Measurements from ENCODE around the gene CDK8. TPM values are rescaled to one million over a fixed set of nuclear protein-coding genes. Genes with fewer than 3 reads are reported as not detected.

CDK8 gene
- total RNA-seq, 4 donors from 2014 or later = 9.6 to 17.7 (median 13.7) TPM

DNA sequence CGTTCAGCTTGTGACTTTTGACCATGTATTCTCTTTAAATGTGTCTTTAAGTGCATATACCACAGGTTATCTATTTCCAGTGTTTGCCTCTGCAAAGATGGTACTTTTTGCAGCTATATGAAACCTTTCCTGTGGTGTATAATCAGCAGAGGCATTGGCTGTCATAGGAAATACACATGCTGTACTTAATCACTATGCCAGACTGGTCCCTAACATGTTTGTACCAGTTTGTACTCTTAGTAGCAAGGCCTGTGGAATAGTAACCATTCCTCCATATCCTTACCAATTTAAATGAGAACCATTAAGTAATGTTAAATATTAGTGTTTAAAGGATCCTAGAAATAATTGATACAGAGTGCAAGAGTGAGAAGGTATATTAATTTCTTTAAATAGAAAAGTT lies 69.8 kb downstream of the CDK8 start:
- H3K36me3 ChIP-seq = no peaks in the 10 kb centered on the region
- H3K9me3 ChIP-seq = peaks cover 0 to 6% (median 0%) of the 10 kb centered on the region in 4 donors
- TF ChIP-seq POLR2A (IDR thresholded peaks at IDR 0.05) (no peak), EP300 (IDR thresholded peaks at IDR 0.05) (no peak)
- TF ChIP-seq, protein P1, sequence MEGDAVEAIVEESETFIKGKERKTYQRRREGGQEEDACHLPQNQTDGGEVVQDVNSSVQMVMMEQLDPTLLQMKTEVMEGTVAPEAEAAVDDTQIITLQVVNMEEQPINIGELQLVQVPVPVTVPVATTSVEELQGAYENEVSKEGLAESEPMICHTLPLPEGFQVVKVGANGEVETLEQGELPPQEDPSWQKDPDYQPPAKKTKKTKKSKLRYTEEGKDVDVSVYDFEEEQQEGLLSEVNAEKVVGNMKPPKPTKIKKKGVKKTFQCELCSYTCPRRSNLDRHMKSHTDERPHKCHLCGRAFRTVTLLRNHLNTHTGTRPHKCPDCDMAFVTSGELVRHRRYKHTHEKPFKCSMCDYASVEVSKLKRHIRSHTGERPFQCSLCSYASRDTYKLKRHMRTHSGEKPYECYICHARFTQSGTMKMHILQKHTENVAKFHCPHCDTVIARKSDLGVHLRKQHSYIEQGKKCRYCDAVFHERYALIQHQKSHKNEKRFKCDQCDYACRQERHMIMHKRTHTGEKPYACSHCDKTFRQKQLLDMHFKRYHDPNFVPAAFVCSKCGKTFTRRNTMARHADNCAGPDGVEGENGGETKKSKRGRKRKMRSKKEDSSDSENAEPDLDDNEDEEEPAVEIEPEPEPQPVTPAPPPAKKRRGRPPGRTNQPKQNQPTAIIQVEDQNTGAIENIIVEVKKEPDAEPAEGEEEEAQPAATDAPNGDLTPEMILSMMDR (IDR thresholded peaks at IDR 0.05) = no peak
- 98 to 100% methylated on average over 1 of the region's 1 CpG for WGBS, 2 donors
- H3K27ac ChIP-seq = no peak overlapping the region
- H3K4me3 ChIP-seq = no peak overlapping the region
- peaks cover 0 to 27% (median 0%) of the 10 kb centered on the region in 4 donors for H3K4me1 ChIP-seq
- no peaks in the 10 kb centered on the region for H3K27me3 ChIP-seq
- DNase-seq (ENCODE audit: low spot score in 2 of 2) = no peak

GRCh38 chr13:26324294-26324693 lies 70.4 kb downstream of the CDK8 start:
- Histone ChIP-seq H3K36me3 (no peaks in the 10 kb centered on the region), H3K4me3 (no peak overlapping the region), H3K27me3 (no peaks in the 10 kb centered on the region), H3K27ac (no peak overlapping the region), H3K4me1 (peaks cover 0 to 27% (median 0%) of the 10 kb centered on the region in 4 donors), H3K9me3 (peaks cover 0 to 7% (median 0%) of the 10 kb centered on the region in 4 donors)
- no peak for DNase-seq (ENCODE audit: low spot score in 2 of 2)
- TF ChIP-seq POLR2A (IDR thresholded peaks at IDR 0.05) = no peak
- no peak for TF ChIP-seq EP300 (IDR thresholded peaks at IDR 0.05)
- TF ChIP-seq, protein P1 (IDR thresholded peaks at IDR 0.05) = no peak
- WGBS, 2 donors = 89 to 92% methylated on average over 3 of the region's 3 CpGs

DNA sequence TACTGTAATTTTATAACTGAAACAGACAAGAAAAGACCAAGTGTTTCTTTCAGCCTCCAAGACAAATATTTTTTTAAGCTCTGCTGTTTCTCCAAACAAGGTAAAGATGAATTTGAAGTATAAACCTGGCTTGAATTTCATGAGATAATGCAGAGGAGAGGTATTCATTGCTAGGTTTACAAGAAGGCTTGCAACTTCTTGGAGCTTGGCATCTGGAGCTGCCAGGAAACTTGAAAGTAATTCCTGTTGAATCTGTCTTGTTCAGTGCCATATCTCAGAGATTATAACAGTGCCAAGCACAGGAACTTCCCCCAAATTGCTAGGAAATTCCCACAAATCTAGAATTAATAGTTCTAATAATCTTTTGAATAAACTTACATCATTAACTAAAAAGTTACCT lies 70.9 kb downstream of the CDK8 start:
- Histone ChIP-seq H3K4me1 (peaks cover 0 to 27% (median 0%) of the 10 kb centered on the region in 4 donors), H3K36me3 (no peaks in the 10 kb centered on the region), H3K4me3 (no peak overlapping the region), H3K27me3 (no peaks in the 10 kb centered on the region), H3K27ac (no peak overlapping the region), H3K9me3 (peaks cover 0 to 7% (median 0%) of the 10 kb centered on the region in 4 donors)
- DNase-seq (ENCODE audit: low spot score in 2 of 2) = no peak
- TF ChIP-seq POLR2A (IDR thresholded peaks at IDR 0.05) (no peak), EP300 (IDR thresholded peaks at IDR 0.05) (no peak)
- TF ChIP-seq, protein P1 (IDR thresholded peaks at IDR 0.05) = no peak

GRCh38 chr13:26325876-26326275 lies 71.9 kb downstream of the CDK8 start:
- Histone ChIP-seq H3K9me3 (peaks cover 0 to 7% (median 0%) of the 10 kb centered on the region in 4 donors), H3K27me3 (no peaks in the 10 kb centered on the region), H3K4me3 (no peak overlapping the region), H3K36me3 (no peaks in the 10 kb centered on the region), H3K4me1 (peaks cover 0 to 22% (median 0%) of the 10 kb centered on the region in 4 donors), H3K27ac (no peak overlapping the region)
- DNase-seq (ENCODE audit: low spot score in 2 of 2) = no peak
- WGBS, 2 donors = 71 to 90% methylated on average over 1 of the region's 1 CpG
- TF ChIP-seq EP300 (IDR thresholded peaks at IDR 0.05) = no peak
- no peak for TF ChIP-seq POLR2A (IDR thresholded peaks at IDR 0.05)
- TF ChIP-seq, protein P1 (IDR thresholded peaks at IDR 0.05) = no peak

DNA sequence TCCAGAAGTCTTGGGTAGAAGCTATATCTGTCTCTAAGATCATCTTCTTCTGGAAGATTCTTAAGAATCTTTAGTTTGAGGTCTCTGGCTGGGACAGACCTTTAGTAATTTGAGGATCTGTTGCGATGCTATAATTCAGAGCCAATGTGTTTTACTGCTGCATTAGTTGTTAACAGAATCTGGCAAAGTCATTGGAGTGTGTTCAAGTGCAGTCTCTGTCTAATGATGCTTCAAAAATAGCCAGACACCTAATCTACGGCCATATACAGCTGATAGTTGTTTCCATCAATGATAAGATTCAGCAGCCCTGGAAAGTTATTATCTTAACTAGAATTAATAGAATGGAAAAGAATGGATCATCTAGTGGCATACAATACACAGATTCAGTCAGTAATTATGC lies 72.6 kb downstream of the CDK8 start:
- no peaks in the 10 kb centered on the region for H3K36me3 ChIP-seq
- H3K27ac ChIP-seq = no peak overlapping the region
- no peak for DNase-seq (ENCODE audit: low spot score in 2 of 2)
- H3K4me1 ChIP-seq = peaks cover 0 to 15% (median 0%) of the 10 kb centered on the region in 4 donors
- WGBS, 2 donors = 81 to 84% methylated on average over 2 of the region's 2 CpGs
- TF ChIP-seq POLR2A (IDR thresholded peaks at IDR 0.05) = no peak
- TF ChIP-seq, protein P1 (IDR thresholded peaks at IDR 0.05) = no peak
- TF ChIP-seq EP300 (IDR thresholded peaks at IDR 0.05) = no peak
- no peak overlapping the region for H3K4me3 ChIP-seq
- peaks cover 0 to 7% (median 0%) of the 10 kb centered on the region in 4 donors for H3K9me3 ChIP-seq
- no peaks in the 10 kb centered on the region for H3K27me3 ChIP-seq

Data from tibial nerve (tissue), 4 donors.